ENCODE results near the gene HS3ST4. TPM values are rescaled to one million over a fixed set of nuclear protein-coding genes. Genes with fewer than 3 reads are reported as not detected.

HS3ST4 gene
- total RNA-seq, 2 donors from 2014 or later, result 4.7 to 5.0 TPM

DNA sequence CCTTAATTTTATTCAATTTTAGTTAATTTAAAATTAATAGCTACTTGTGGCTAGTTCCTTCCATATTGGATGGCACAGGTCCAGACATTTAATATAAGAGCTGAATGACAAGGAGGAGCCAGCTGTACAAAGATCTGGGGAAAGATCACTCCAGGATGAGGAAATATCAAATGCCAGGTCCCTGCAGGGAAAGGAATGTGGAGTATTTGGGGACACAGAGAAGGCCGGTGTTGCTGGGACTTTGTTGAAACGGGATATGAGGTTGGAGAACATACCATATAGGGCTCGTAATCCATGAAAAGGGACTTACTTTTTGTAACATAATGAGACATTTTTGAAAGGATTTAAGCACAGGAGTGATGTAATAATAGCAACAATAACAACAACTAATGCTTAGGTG, 426.8 kb downstream of the HS3ST4 start:
- H3K9ac ChIP-seq (ENCODE audit: extremely low read depth, low read length, poor library complexity, severe bottlenecking), result no peak overlapping the region
- peaks cover 3% of the 10 kb centered on the region for H3K4me1 ChIP-seq (ENCODE audit: control insufficient read depth, insufficient read depth, low read length)
- Mint-ChIP-seq H3K9me3 (no peaks in the 10 kb centered on the region), H3K27me3 (ENCODE audit: insufficient read depth) (peaks cover 2% of the 10 kb centered on the region), H3K36me3 (ENCODE audit: low read depth) (no peaks in the 10 kb centered on the region), H3K4me1 (peaks cover 4% of the 10 kb centered on the region), H3K27ac (no peak overlapping the region), H3K4me3 (no peak overlapping the region)
- no peaks in the 10 kb centered on the region for H3K9me3 ChIP-seq (ENCODE audit: control insufficient read depth, low read length)
- no peaks in the 10 kb centered on the region for H3K36me3 ChIP-seq (ENCODE audit: control insufficient read depth, insufficient read depth, low read length)
- no peaks in the 10 kb centered on the region for H3K27me3 ChIP-seq (ENCODE audit: control insufficient read depth, insufficient read depth, low read length, poor library complexity, severe bottlenecking)
- H3K27ac ChIP-seq (ENCODE audit: low read depth, low read length), result no peak overlapping the region
- TF ChIP-seq, protein P1, sequence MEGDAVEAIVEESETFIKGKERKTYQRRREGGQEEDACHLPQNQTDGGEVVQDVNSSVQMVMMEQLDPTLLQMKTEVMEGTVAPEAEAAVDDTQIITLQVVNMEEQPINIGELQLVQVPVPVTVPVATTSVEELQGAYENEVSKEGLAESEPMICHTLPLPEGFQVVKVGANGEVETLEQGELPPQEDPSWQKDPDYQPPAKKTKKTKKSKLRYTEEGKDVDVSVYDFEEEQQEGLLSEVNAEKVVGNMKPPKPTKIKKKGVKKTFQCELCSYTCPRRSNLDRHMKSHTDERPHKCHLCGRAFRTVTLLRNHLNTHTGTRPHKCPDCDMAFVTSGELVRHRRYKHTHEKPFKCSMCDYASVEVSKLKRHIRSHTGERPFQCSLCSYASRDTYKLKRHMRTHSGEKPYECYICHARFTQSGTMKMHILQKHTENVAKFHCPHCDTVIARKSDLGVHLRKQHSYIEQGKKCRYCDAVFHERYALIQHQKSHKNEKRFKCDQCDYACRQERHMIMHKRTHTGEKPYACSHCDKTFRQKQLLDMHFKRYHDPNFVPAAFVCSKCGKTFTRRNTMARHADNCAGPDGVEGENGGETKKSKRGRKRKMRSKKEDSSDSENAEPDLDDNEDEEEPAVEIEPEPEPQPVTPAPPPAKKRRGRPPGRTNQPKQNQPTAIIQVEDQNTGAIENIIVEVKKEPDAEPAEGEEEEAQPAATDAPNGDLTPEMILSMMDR (conservative IDR thresholded peaks at IDR 0.05), result no peak
- WGBS, 2 experiments (ENCODE audit: insufficient coverage in 1 of 2, insufficient read length in 1 of 2), result 44% methylated on average over 3 of the region's 3 CpGs; no CpG with 5 or more reads in 1 of the 2 experiments
- H3K4me3 ChIP-seq (ENCODE audit: low read length), result no peak overlapping the region
- peak; percentile 65 for DNase-seq

DNA sequence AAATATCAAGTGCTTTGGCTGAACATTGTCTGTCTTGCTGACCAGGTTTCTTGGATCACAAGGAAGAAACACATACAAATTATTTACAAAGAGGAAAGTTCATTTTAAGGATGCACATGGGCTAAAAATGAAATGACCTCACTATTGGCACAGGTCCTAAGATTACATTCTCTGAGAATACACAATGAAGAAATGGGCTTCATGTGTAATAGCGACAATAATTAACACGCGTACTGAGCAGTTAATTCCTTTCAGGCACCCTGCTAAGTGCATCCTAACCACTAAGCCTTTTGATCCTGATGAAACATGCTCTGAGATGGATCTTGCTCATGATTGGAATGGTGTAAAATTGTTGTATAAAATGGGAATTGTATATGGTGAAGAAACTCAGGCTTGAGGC, 429.0 kb downstream of the HS3ST4 start:
- Mint-ChIP-seq H3K4me3 (no peak overlapping the region), H3K4me1 (peaks cover 4% of the 10 kb centered on the region), H3K27me3 (ENCODE audit: insufficient read depth) (peaks cover 6% of the 10 kb centered on the region), H3K27ac (no peak overlapping the region), H3K36me3 (ENCODE audit: low read depth) (no peaks in the 10 kb centered on the region), H3K9me3 (no peaks in the 10 kb centered on the region)
- 63 to 88% methylated on average over 3 of the region's 3 CpGs for WGBS, 2 experiments (ENCODE audit: insufficient coverage in 1 of 2, insufficient read length in 1 of 2)
- H3K4me1 ChIP-seq (ENCODE audit: control insufficient read depth, insufficient read depth, low read length), result peaks cover 3% of the 10 kb centered on the region
- no peak for DNase-seq
- H3K36me3 ChIP-seq (ENCODE audit: control insufficient read depth, insufficient read depth, low read length), result no peaks in the 10 kb centered on the region
- TF ChIP-seq, protein P1 (conservative IDR thresholded peaks at IDR 0.05), result no peak
- H3K4me3 ChIP-seq (ENCODE audit: low read length), result no peak overlapping the region
- no peak overlapping the region for H3K27ac ChIP-seq (ENCODE audit: low read depth, low read length)
- no peaks in the 10 kb centered on the region for H3K27me3 ChIP-seq (ENCODE audit: control insufficient read depth, insufficient read depth, low read length, poor library complexity, severe bottlenecking)
- H3K9ac ChIP-seq (ENCODE audit: extremely low read depth, low read length, poor library complexity, severe bottlenecking), result no peak overlapping the region
- no peaks in the 10 kb centered on the region for H3K9me3 ChIP-seq (ENCODE audit: control insufficient read depth, low read length)

DNA sequence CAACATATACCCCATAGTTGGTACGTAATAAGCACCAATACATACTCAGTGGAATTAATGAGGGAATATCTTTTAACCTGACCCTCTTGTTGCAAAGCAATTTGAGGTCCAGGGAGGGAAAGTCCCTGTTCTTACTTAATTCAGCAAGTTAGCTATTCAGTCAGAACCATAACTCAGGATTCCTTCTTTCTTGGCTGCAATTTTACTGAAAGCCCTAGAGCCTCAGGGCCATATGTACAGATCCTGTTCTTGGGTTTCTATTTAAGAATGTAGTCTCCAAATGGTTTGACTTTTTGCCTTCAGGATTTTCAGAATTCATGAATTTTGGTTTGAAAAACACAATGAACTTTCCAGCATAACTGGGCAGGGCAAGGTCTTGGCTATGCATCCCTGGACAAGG, 436.5 kb downstream of the HS3ST4 start:
- Histone ChIP-seq H3K27ac (ENCODE audit: low read depth, low read length) (no peak overlapping the region), H3K9ac (ENCODE audit: extremely low read depth, low read length, poor library complexity, severe bottlenecking) (no peak overlapping the region), H3K27me3 (ENCODE audit: control insufficient read depth, insufficient read depth, low read length, poor library complexity, severe bottlenecking) (peaks cover 40% of the 10 kb centered on the region), H3K4me1 (ENCODE audit: control insufficient read depth, insufficient read depth, low read length) (peaks cover 5% of the 10 kb centered on the region), H3K4me3 (ENCODE audit: low read length) (no peak overlapping the region), H3K36me3 (ENCODE audit: control insufficient read depth, insufficient read depth, low read length) (no peaks in the 10 kb centered on the region), H3K9me3 (ENCODE audit: control insufficient read depth, low read length) (no peaks in the 10 kb centered on the region)
- TF ChIP-seq, protein P1 (conservative IDR thresholded peaks at IDR 0.05), result no peak
- Mint-ChIP-seq H3K36me3 (ENCODE audit: low read depth) (no peaks in the 10 kb centered on the region), H3K27me3 (ENCODE audit: insufficient read depth) (peaks cover 44% of the 10 kb centered on the region), H3K4me1 (peaks cover 18% of the 10 kb centered on the region), H3K4me3 (no peak overlapping the region), H3K9me3 (no peaks in the 10 kb centered on the region), H3K27ac (no peak overlapping the region)
- 92% methylated on average over 1 of the region's 1 CpG; no CpG with 5 or more reads in 1 of the 2 experiments for WGBS, 2 experiments (ENCODE audit: insufficient coverage in 1 of 2, insufficient read length in 1 of 2)
- no peak for DNase-seq
